ENCODE measurements around the gene SULT1A2.

GRCh38 chr16:28561557-28562187 is 35.2 kb downstream of the SULT1A2 start:
- no peak for TF ChIP-seq CTCF (IDR thresholded peaks at IDR 0.05; ENCODE audit: low read depth, low read length, poor library complexity, severe bottlenecking)
- TF ChIP-seq EZH2phosphoT487 (IDR thresholded peaks at IDR 0.05; ENCODE audit: borderline replicate concordance, low read length), result no peak
